Endothelial cell of umbilical vein (primary cell): ENCODE results near the gene ZC3H12A. TPM values are rescaled to one million over a fixed set of nuclear protein-coding genes. Genes with fewer than 3 reads are reported as not detected.
"Not testable (repeated sequence)": the region's sequence is repeated elsewhere in the genome, so short reads cannot be mapped to it uniquely, and the experiment has no call there.

Source experiments
- BruUV-seq: library from RNA; stranded (reverse); fragments of 400-500 nt; replicated peaks from 2 replicates; lab custom pipeline; 2021; lab: Mats Ljungman, UMichigan
- CTCF ChIA-PET: fragments of 300-600, 350-600 bp; sonication (Branson Sonifier 250); formaldehyde crosslinking; loops from one replicate; lab custom pipeline; 2021; ENCODE audit warnings: antibody characterized with exemption, inconsistent platforms; lab: Charles Lee
- POLR2A ChIA-PET: fragments of 300-600, 350-600 bp; sonication (Branson Sonifier 250); formaldehyde crosslinking; loops from one replicate; lab custom pipeline; 2021; ENCODE audit warnings: antibody characterized with exemption, inconsistent platforms; lab: Charles Lee
- DNase-seq: peaks from one replicate; pipeline ENCODE4 v3.0.0-alpha.2; 2011; ENCODE audit warnings: low read depth, low spot score
- FAIRE-seq: peaks from 2 replicates; lab custom pipeline; 2011; peaks lifted over from hg19 to GRCh38; lab: Jason Lieb, UNC
- H2AFZ ChIP-seq: 2 replicates; pipeline ENCODE4 v1.6.0; 2012; ENCODE audit warnings: low read depth, low read length, control low read depth, inconsistent platforms
- H3K27ac ChIP-seq: 2 replicates; pipeline ENCODE4 v1.5.1; 2011; ENCODE audit warnings: low read depth, mild to moderate bottlenecking, control low read depth, low read length, moderate library complexity; ENCODE audit not compliant: insufficient read depth
- H3K27me3 ChIP-seq, 2 experiments: 2 replicates each; pipeline versions ENCODE4 v1.6.0 to v1.6.1; 2011; ENCODE audit warnings: low read length in 2 of 2, mixed read lengths in 1 of 2; ENCODE audit not compliant: control insufficient read depth in 2 of 2, insufficient read depth in 2 of 2
- H3K36me3 ChIP-seq, 2 experiments: 2 replicates in 1 of 2; 3 replicates in 1 of 2; pipeline ENCODE4 v1.5.1; 2011; ENCODE audit warnings: low read length in 2 of 2, mild to moderate bottlenecking in 1 of 2, moderate library complexity in 1 of 2; ENCODE audit not compliant: control insufficient read depth in 2 of 2, insufficient read depth in 2 of 2; ENCODE audit errors: extremely low read depth in 1 of 2
- H3K4me1 ChIP-seq: 3 replicates; pipeline ENCODE4 v1.5.1; 2011; ENCODE audit warnings: mild to moderate bottlenecking, low read length; ENCODE audit not compliant: control insufficient read depth, insufficient read depth; ENCODE audit errors: extremely low read depth
- H3K4me2 ChIP-seq: 2 replicates; pipeline ENCODE4 v1.6.1; 2011; ENCODE audit warnings: low read length, control low read depth, mixed read lengths; ENCODE audit not compliant: insufficient read depth
- H3K4me3 ChIP-seq, 3 experiments: fragments of 200-600 bp in 1 of 3; sonication (generic), shearing (Covaris generic) in 1 of 3; replicated peaks in 1 of 3; 2 replicates each; pipeline ENCODE4 v1.5.1; 2011 to 2016; ENCODE audit warnings: control low read depth in 3 of 3, low read length in 3 of 3, mild to moderate bottlenecking in 2 of 3, inconsistent platforms in 1 of 3, low read depth in 1 of 3, moderate library complexity in 1 of 3; ENCODE audit not compliant: insufficient read depth in 1 of 3
- H3K79me2 ChIP-seq: 2 replicates; pipeline ENCODE4 v1.6.0; 2012; ENCODE audit warnings: low read length, inconsistent platforms; ENCODE audit not compliant: control insufficient read depth, insufficient read depth
- H3K9ac ChIP-seq: replicated peaks from 2 replicates; pipeline ENCODE3; 2011; ENCODE audit warnings: low read length, control low read depth; ENCODE audit not compliant: insufficient read depth; ENCODE audit errors: extremely low read depth
- H3K9me1 ChIP-seq: replicated peaks from 3 replicates; pipeline ENCODE4 v1.6.0; 2011; ENCODE audit warnings: mild to moderate bottlenecking, low read length; ENCODE audit not compliant: control insufficient read depth, insufficient read depth; ENCODE audit errors: extremely low read depth
- H3K9me3 ChIP-seq: replicated peaks from 2 replicates; pipeline ENCODE4 v1.5.1; 2012; ENCODE audit warnings: low read length, inconsistent platforms; ENCODE audit not compliant: control insufficient read depth, insufficient read depth
- H4K20me1 ChIP-seq: replicated peaks from 2 replicates; pipeline ENCODE3; 2011; ENCODE audit warnings: mild to moderate bottlenecking, low read length; ENCODE audit not compliant: control insufficient read depth, insufficient read depth; ENCODE audit errors: extremely low read depth
- CTCF ChIP-seq, 2 donors: IDR thresholded peaks; 1 replicate in 1 of 2; 2 replicates in 1 of 2; pipeline ENCODE4 v1.5.1; 2011; ENCODE audit warnings: low read length in 2 of 2, mild to moderate bottlenecking in 2 of 2, moderate library complexity in 2 of 2, control low read depth in 1 of 2, inconsistent platforms in 1 of 2, low read depth in 1 of 2; ENCODE audit not compliant: insufficient read depth in 1 of 2; ENCODE audit errors: extremely low read depth in 1 of 2
- EZH2 ChIP-seq: IDR thresholded peaks from 2 replicates; pipeline ENCODE4 v1.6.1; 2012; ENCODE audit warnings: borderline replicate concordance, low read depth, mild to moderate bottlenecking, moderate library complexity, low read length, inconsistent platforms; ENCODE audit not compliant: severe bottlenecking
- GATA2 ChIP-seq: IDR thresholded peaks from 2 replicates; pipeline ENCODE4 v1.7.0; 2011; ENCODE audit warnings: low read depth, mild to moderate bottlenecking, moderate library complexity, mixed read lengths, low read length; ENCODE audit not compliant: insufficient read length, insufficient read depth
- JUN ChIP-seq: IDR thresholded peaks from 2 replicates; pipeline ENCODE4 v1.6.1; 2011; ENCODE audit warnings: borderline replicate concordance, low read depth; ENCODE audit not compliant: insufficient read length, insufficient read depth
- POLR2A ChIP-seq: IDR thresholded peaks from 2 replicates; pipeline ENCODE4 v1.6.1; 2012; ENCODE audit warnings: low read depth, mild to moderate bottlenecking, control low read depth, low read length
- POLR2AphosphoS5 ChIP-seq: IDR thresholded peaks from 2 replicates; pipeline ENCODE4 v1.6.1; 2012; ENCODE audit warnings: low read depth, mild to moderate bottlenecking, control low read depth, low read length, moderate library complexity; ENCODE audit not compliant: insufficient read depth
- dilution Hi-C: fragments of 300-500 bp; cut with MboI; formaldehyde crosslinking; loops from one replicate; pipeline ENCODE4 v1.15.0; 2019; ENCODE audit warnings: low sequenced_read_pairs; ENCODE audit not compliant: extremely low pct_ligation_motif_present
- intact Hi-C: fragments of 100-400 bp; cut with micrococcal nuclease; formaldehyde crosslinking; loops from one replicate; pipeline ENCODE4 v1.10.0; 2022
- polyA plus RNA-seq, 4 experiments: library from polyadenylated mRNA; depleted of rRNA in 3 of 4; stranded (reverse) in 3 of 4; unstranded in 1 of 4; fragments of >200 nt; gene quantifications; 2 replicates each; pipeline versions ENCODE4 v1.2.1 to v1.2.3, GENCODE V29; 2011 to 2012; ENCODE audit warnings: missing spikeins in 1 of 4
- total RNA-seq: library from RNA; stranded (reverse); gene quantifications from 2 replicates; pipeline ENCODE4 v1.2.3, GENCODE V29; 2021
- TF ChIP-seq, protein P1 (sequence below): IDR thresholded peaks from 2 replicates; pipeline ENCODE4 v1.6.1; 2011; ENCODE audit not compliant: insufficient read depth, insufficient read length

Gene ZC3H12A
- total and polyA plus RNA-seq, 2 donors (not counting 3 experiments of a cell fraction or from before 2014, with no cell fraction given): 6.3 to 9.4 TPM

GRCh38 chr1:37517569-37517968 lies 43.2 kb downstream of the ZC3H12A start:
- FAIRE-seq (no peak), DNase-seq (no peak)
- dilution Hi-C loops (no loop called here), intact Hi-C loops (no loop called here)
- no TSS peak for BruUV-seq
- Histone ChIP-seq H3K27ac (no peak overlapping the region), H3K36me3 (peaks cover 0 to 4% of the 10 kb centered on the region in 2 experiments), H3K27me3 (no peaks in the 10 kb centered on the region), H3K9ac (no peak overlapping the region), H3K4me3 (no peak overlapping the region), H3K9me3 (no peaks in the 10 kb centered on the region), H3K4me2 (no peak overlapping the region), H4K20me1 (no peaks in the 10 kb centered on the region), H3K9me1 (no peaks in the 10 kb centered on the region), H3K79me2 (peaks cover 13% of the 10 kb centered on the region), H3K4me1 (peaks cover 15% of the 10 kb centered on the region), H2AFZ (no peak overlapping the region)
- TF ChIP-seq POLR2A: no peak
- TF ChIP-seq POLR2AphosphoS5: no peak
- no peak for TF ChIP-seq EZH2
- no peak for TF ChIP-seq JUN
- no peak for TF ChIP-seq CTCF (IDR thresholded peaks at IDR 0.05; ENCODE audit: extremely low read depth in 1 of 2, insufficient read depth in 1 of 2, low read depth in 1 of 2, low read length in 2 of 2)
- no peak for TF ChIP-seq GATA2
- TF ChIP-seq, protein P1, sequence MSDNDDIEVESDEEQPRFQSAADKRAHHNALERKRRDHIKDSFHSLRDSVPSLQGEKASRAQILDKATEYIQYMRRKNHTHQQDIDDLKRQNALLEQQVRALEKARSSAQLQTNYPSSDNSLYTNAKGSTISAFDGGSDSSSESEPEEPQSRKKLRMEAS: no peak
- ChIA-PET POLR2A (no interaction called here), CTCF (no interaction called here)

DNA sequence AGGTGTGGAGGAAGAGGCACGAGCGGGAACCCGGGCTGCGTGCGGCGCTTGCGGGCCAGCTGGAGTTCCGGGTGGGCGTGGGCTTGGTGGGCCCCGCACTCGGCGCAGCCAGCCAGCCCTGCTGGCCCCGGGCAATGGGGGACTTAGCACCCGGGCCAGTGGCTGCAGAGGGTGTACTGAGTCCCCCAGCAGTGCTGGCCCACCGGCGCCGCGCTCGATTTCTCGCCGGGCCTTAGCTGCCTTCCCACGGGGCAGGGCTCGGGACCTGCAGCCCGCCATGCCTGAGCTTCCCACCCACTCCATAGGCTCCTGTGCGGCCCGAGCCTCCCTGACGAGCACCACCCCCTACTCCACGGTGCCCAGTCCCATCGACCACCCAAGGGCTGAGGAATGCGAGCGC lies 43.9 kb downstream of the ZC3H12A start:
- CTCF ChIA-PET, H3K36me3 ChIP-seq, H3K9me3 ChIP-seq, H2AFZ ChIP-seq, DNase-seq, H3K4me2 ChIP-seq, H3K9ac ChIP-seq, dilution Hi-C loops, H3K4me3 ChIP-seq, H3K27ac ChIP-seq, H3K27me3 ChIP-seq, BruUV-seq, POLR2A ChIA-PET, H3K9me1 ChIP-seq, FAIRE-seq, H4K20me1 ChIP-seq, intact Hi-C loops, H3K79me2 ChIP-seq: not testable (repeated sequence)
- H3K4me1 ChIP-seq: peaks cover 13% of the 10 kb centered on the region

- CTCF ChIA-PET, H3K4me3 ChIP-seq, H2AFZ ChIP-seq, H4K20me1 ChIP-seq, POLR2A ChIA-PET, FAIRE-seq, H3K9me3 ChIP-seq, H3K27me3 ChIP-seq, H3K4me1 ChIP-seq, H3K36me3 ChIP-seq, dilution Hi-C loops, H3K9ac ChIP-seq, H3K9me1 ChIP-seq, BruUV-seq, DNase-seq, H3K79me2 ChIP-seq, intact Hi-C loops, H3K27ac ChIP-seq, H3K4me2 ChIP-seq: not testable (repeated sequence)
Measured at GRCh38 chr1:37518929-37519328, 44.5 kb downstream of the ZC3H12A start.
